Spleen (tissue), 11 donors: Measurements from ENCODE around the gene MCM5. TPM values are rescaled to one million over a fixed set of nuclear protein-coding genes. Genes with fewer than 3 reads are reported as not detected.
"Not testable (repeated sequence)": the region's sequence is repeated elsewhere in the genome, so short reads cannot be mapped to it uniquely, and the experiment has no call there.

Experiments used
- DNase-seq: peaks from one replicate; pipeline ENCODE4 v3.0.0-alpha.2; 2020
- H3K27ac ChIP-seq, 8 donors: fragments of 200-600 bp; sonication (generic) in 7 of 8; 1 replicate in 4 of 8; 2 replicates in 4 of 8; pipeline versions ENCODE4 v1.5.0 to v1.8.0; 2016 to 2021; ENCODE audit warnings: inconsistent platforms in 4 of 8, mild to moderate bottlenecking in 4 of 8, moderate library complexity in 1 of 8
- H3K27me3 ChIP-seq, 7 donors: fragments of 200-600 bp; sonication (generic) in 6 of 7; replicated peaks in 1 of 7; 1 replicate in 4 of 7; 2 replicates in 3 of 7; pipeline versions ENCODE4 v1.5.0 to v1.8.0; 2016 to 2021; ENCODE audit warnings: inconsistent platforms in 3 of 7, mild to moderate bottlenecking in 1 of 7
- H3K36me3 ChIP-seq, 6 donors: fragments of 200-600 bp; sonication (generic) in 5 of 6; 1 replicate in 4 of 6; 2 replicates in 2 of 6; pipeline versions ENCODE4 v1.5.0 to v1.8.0; 2016 to 2021; ENCODE audit warnings: inconsistent platforms in 2 of 6
- H3K4me1 ChIP-seq, 6 donors: fragments of 200-600 bp; sonication (generic) in 5 of 6; 1 replicate in 3 of 6; 2 replicates in 3 of 6; pipeline versions ENCODE4 v1.5.0 to v1.8.0; 2016 to 2021; ENCODE audit warnings: inconsistent platforms in 3 of 6
- H3K4me3 ChIP-seq, 8 donors: fragments of 200-600 bp; sonication (generic) in 7 of 8; 1 replicate in 4 of 8; 2 replicates in 4 of 8; pipeline versions ENCODE4 v1.5.0 to v1.8.0; 2016 to 2021; ENCODE audit warnings: inconsistent platforms in 4 of 8, mild to moderate bottlenecking in 4 of 8, moderate library complexity in 2 of 8
- H3K9me3 ChIP-seq, 8 donors: fragments of 200-600 bp; sonication (generic) in 7 of 8; 1 replicate in 4 of 8; 2 replicates in 4 of 8; pipeline versions ENCODE4 v1.5.0 to v1.8.0; 2016 to 2021; ENCODE audit warnings: inconsistent platforms in 4 of 8
- CTCF ChIP-seq, 11 experiments: fragments of 200-600 bp in 7 of 11; fragments of 450-650 bp in 4 of 11; sonication (generic) in 4 of 11; IDR thresholded peaks in 8 of 11; conservative IDR thresholded peaks in 3 of 11; 1 replicate in 7 of 11; 2 replicates in 4 of 11; pipeline versions ENCODE4 v1.4.0 to v1.8.0; 2016 to 2021; ENCODE audit warnings: antibody characterized with exemption in 11 of 11, inconsistent platforms in 4 of 11, mild to moderate bottlenecking in 1 of 11
- POLR2A ChIP-seq, 3 donors: fragments of 450-650 bp; IDR thresholded peaks; one replicate each; pipeline ENCODE4 v1.5.1; 2017; ENCODE audit warnings: antibody characterized with exemption in 3 of 3, mild to moderate bottlenecking in 1 of 3
- POLR2AphosphoS5 ChIP-seq, 3 donors: sonication (generic); formaldehyde crosslinking; IDR thresholded peaks; one replicate each; pipeline ENCODE4 v1.5.1; 2017; ENCODE audit warnings: antibody characterized with exemption in 3 of 3
- WGBS, 5 donors: extraction: QIAGEN DNeasy Blood & Tissue Kit in 3 of 5; methylation state at CpG; one replicate each; pipeline versions ENCODE4 v1.1.5 to v1.1.7; 2013 to 2018; 5-methylcytosine and 5-hydroxymethylcytosine counted together
- intact Hi-C: fragments of 100-400 bp; cut with DNase I; formaldehyde crosslinking; loops from one replicate; pipeline ENCODE4 v1.15.0; 2023; ENCODE audit warnings: low total_unique reads
- polyA plus RNA-seq, 3 donors: library from polyadenylated mRNA; stranded (reverse); fragments of 200-250 nt; gene quantifications; one replicate each; pipeline ENCODE4 v1.2.1, GENCODE V29; 2013
- total RNA-seq, 7 donors: library from RNA; depleted of rRNA in 3 of 7; stranded (reverse); fragments of >200 nt in 3 of 7; fragmentation: NEBNext Ultra II Directional in 4 of 7; extraction: Animal tissue kit (Norgen Biotek cat#: 25700) in 4 of 7; gene quantifications; one replicate each; pipeline versions ENCODE4 v1.1.0 to v1.2.1, GENCODE V29; 2016 to 2021
- donor health status: healthy with polysubstance abuse.
- donor health status: DM: no; HTN: no; CAD: no; lungs with moderate emphysema.
- donor health status: DM: no; HTN: no; CAD: no.
- donor health status: Bipolar disorder and iron deficiency.
- donor health status: healthy.
- donor health status: DM: no; HTN: no; CAD: no.
- donor health status: DM: yes; HTN: yes; CAD: no.

The MCM5 gene
- total and polyA plus RNA-seq, 10 donors, result 45.2 to 96.3 (median 56.5) TPM

GRCh38 chr22:35457729-35458546 lies 58.0 kb downstream of the MCM5 start:
- Histone ChIP-seq H3K36me3 (no peaks in the 10 kb centered on the region), H3K27me3 (no peaks in the 10 kb centered on the region), H3K9me3 (no peaks in the 10 kb centered on the region), H3K27ac (no peak overlapping the region), H3K4me1 (no peaks in the 10 kb centered on the region), H3K4me3 (no peak overlapping the region)
- intact Hi-C loops, result no loop called here
- no peak for DNase-seq
- WGBS, 5 donors, result 82 to 95% (median 87%) methylated on average over 9 of the region's 9 CpGs
- no peak for TF ChIP-seq CTCF (IDR thresholded peaks at IDR 0.05 in 8 of 11, conservative IDR thresholded peaks at IDR 0.05 in 3 of 11)

GRCh38 chr22:35458547-35459422 lies 58.8 kb downstream of the MCM5 start:
- H3K27me3 ChIP-seq, result no peaks in the 10 kb centered on the region
- no peak for DNase-seq
- WGBS, 5 donors, result 78 to 91% (median 90%) methylated on average over 15 to 18 of the region's 18 CpGs
- H3K4me1 ChIP-seq, result no peaks in the 10 kb centered on the region
- no peak overlapping the region for H3K4me3 ChIP-seq
- H3K36me3 ChIP-seq, result peaks cover 0 to 4% (median 0%) of the 10 kb centered on the region in 6 donors
- no peak for TF ChIP-seq CTCF (IDR thresholded peaks at IDR 0.05 in 8 of 11, conservative IDR thresholded peaks at IDR 0.05 in 3 of 11)
- intact Hi-C loops, result no loop called here
- H3K9me3 ChIP-seq, result no peaks in the 10 kb centered on the region
- no peak overlapping the region for H3K27ac ChIP-seq

GRCh38 chr22:35459423-35459894 lies 59.5 kb downstream of the MCM5 start:
- no peak overlapping the region for H3K27ac ChIP-seq
- no peaks in the 10 kb centered on the region for H3K4me1 ChIP-seq
- TF ChIP-seq POLR2AphosphoS5 (IDR thresholded peaks at IDR 0.05) (no peak), POLR2A (IDR thresholded peaks at IDR 0.05) (no peak), CTCF (IDR thresholded peaks at IDR 0.05 in 8 of 11, conservative IDR thresholded peaks at IDR 0.05 in 3 of 11) (no peak)
- no peak for DNase-seq
- H3K27me3 ChIP-seq, result no peaks in the 10 kb centered on the region
- intact Hi-C loops, result no loop called here
- no peaks in the 10 kb centered on the region for H3K9me3 ChIP-seq
- peaks cover 0 to 4% (median 0%) of the 10 kb centered on the region in 6 donors for H3K36me3 ChIP-seq
- H3K4me3 ChIP-seq, result no peak overlapping the region
- WGBS, 5 donors, result 95 to 98% (median 97%) methylated on average over 14 of the region's 14 CpGs

- WGBS, 5 donors, result 87 to 94% (median 92%) methylated on average over 10 of the region's 10 CpGs
- H3K27ac ChIP-seq, DNase-seq, H3K4me3 ChIP-seq, H3K9me3 ChIP-seq, H3K36me3 ChIP-seq, intact Hi-C loops, H3K27me3 ChIP-seq, H3K4me1 ChIP-seq: not testable (repeated sequence)
Measured at GRCh38 chr22:35459976-35460375, 60.0 kb downstream of the MCM5 start.
